HepG2 (cell line): ENCODE results near the gene CDC42EP3. TPM values are rescaled to one million over a fixed set of nuclear protein-coding genes. Genes with fewer than 3 reads are reported as not detected.

Source experiments
- ARID5B ChIP-seq: IDR thresholded peaks from 2 replicates; pipeline ENCODE4 v1.4.0; 2020; ENCODE audit warnings: mild to moderate bottlenecking, missing genetic modification reagents
- CBX1 ChIP-seq: IDR thresholded peaks from one replicate; pipeline ENCODE4 v1.6.1; 2016; ENCODE audit warnings: antibody characterized with exemption, low read depth
- DDIT3 ChIP-seq: sonication (generic); formaldehyde crosslinking; IDR thresholded peaks from 2 replicates; pipeline ENCODE4 v1.4.0; 2020; ENCODE audit warnings: mild to moderate bottlenecking, missing genetic modification reagents
- PHF21A ChIP-seq: sonication (generic); formaldehyde crosslinking; IDR thresholded peaks from 2 replicates; pipeline ENCODE4 v1.5.0; 2020; ENCODE audit warnings: mild to moderate bottlenecking, missing genetic modification reagents
- SRF ChIP-seq: IDR thresholded peaks from 2 replicates; pipeline ENCODE4 v1.6.1; 2011; ENCODE audit warnings: mild to moderate bottlenecking, low read depth, low read length, moderate library complexity
- TEF ChIP-seq: sonication (generic); formaldehyde crosslinking; IDR thresholded peaks from 2 replicates; pipeline ENCODE4 v1.5.0; 2020; ENCODE audit warnings: missing genetic modification reagents
- ZNF414 ChIP-seq: sonication (generic); formaldehyde crosslinking; IDR thresholded peaks from 2 replicates; pipeline ENCODE4 v1.5.0; 2020; ENCODE audit warnings: missing genetic modification reagents
- ZNF431 ChIP-seq: sonication (generic); formaldehyde crosslinking; IDR thresholded peaks from 2 replicates; pipeline ENCODE4 v1.9.0; 2022; ENCODE audit warnings: missing genetic modification reagents, low read depth, mild to moderate bottlenecking, borderline replicate concordance
- ZNF652 ChIP-seq: IDR thresholded peaks from 2 replicates; pipeline ENCODE4 v1.6.1; 2016; ENCODE audit warnings: low read depth, borderline replicate concordance
- polyA plus RNA-seq, 8 experiments: library from polyadenylated mRNA; depleted of rRNA in 3 of 8; stranded (reverse) in 7 of 8; unstranded in 1 of 8; fragments of >200 nt; fragmentation: Illumina TruSeq in 4 of 8; extraction: Trizol in 4 of 8; gene quantifications; 2 replicates each; pipeline versions ENCODE4 v1.2.1 to v1.2.3, GENCODE V29; 2011 to 2016; ENCODE audit warnings: low read depth in 4 of 8, missing spikeins in 1 of 8, mixed read lengths in 1 of 8; ENCODE audit not compliant: insufficient read depth in 1 of 8
- total RNA-seq, 5 experiments: library from RNA; depleted of rRNA; stranded (reverse); fragments of >200 nt; fragmentation: Illumina TruSeq; extraction: Trizol; gene quantifications; 2 replicates each; pipeline ENCODE4 v1.2.3, GENCODE V29; 2016; ENCODE audit warnings: low read depth in 1 of 5
- TF ChIP-seq, protein P1 (sequence below): sonication (generic); formaldehyde crosslinking; IDR thresholded peaks from 2 replicates; pipeline ENCODE4 v1.5.1; 2020; ENCODE audit warnings: missing genetic modification reagents, mild to moderate bottlenecking, borderline replicate concordance
- TF ChIP-seq, protein P2 (sequence below): sonication (generic); formaldehyde crosslinking; IDR thresholded peaks from 2 replicates; pipeline ENCODE4 v1.5.1; 2020; ENCODE audit warnings: missing genetic modification reagents, mild to moderate bottlenecking, borderline replicate concordance

The CDC42EP3 gene
- total and polyA plus RNA-seq, 2 of the 13 experiments (the other 11 are each of a cell fraction or from before 2014, with no cell fraction given) = 0.01 TPM; not detected in 1

DNA sequence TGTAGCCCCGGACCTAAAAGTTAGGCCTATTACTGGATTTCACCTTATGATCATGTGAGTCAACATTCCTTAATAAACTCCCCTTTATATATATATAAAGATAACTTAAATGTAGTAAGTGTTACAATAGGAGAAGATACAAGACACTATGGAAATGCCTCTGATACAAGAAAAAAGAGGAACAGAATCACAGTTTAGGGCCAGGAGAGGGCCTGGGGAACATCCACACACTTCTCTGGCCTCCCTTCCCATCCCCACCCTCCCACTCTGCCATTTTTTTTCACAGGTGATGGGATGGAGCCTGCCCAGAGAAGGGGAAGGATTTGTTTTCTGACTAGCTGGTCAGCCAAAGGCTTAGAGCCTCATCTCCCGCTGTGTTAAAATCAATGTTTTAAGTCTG lies 6.4 kb downstream of the CDC42EP3 start (continued):
- no peak for TF ChIP-seq ARID5B (CRISPR knock-in tag)
- no peak for TF ChIP-seq ZNF652 (CRISPR knock-in tag)
- no peak for TF ChIP-seq ZNF414 (CRISPR knock-in tag)
- no peak for TF ChIP-seq ZNF431 (CRISPR knock-in tag)
- TF ChIP-seq, protein P1, sequence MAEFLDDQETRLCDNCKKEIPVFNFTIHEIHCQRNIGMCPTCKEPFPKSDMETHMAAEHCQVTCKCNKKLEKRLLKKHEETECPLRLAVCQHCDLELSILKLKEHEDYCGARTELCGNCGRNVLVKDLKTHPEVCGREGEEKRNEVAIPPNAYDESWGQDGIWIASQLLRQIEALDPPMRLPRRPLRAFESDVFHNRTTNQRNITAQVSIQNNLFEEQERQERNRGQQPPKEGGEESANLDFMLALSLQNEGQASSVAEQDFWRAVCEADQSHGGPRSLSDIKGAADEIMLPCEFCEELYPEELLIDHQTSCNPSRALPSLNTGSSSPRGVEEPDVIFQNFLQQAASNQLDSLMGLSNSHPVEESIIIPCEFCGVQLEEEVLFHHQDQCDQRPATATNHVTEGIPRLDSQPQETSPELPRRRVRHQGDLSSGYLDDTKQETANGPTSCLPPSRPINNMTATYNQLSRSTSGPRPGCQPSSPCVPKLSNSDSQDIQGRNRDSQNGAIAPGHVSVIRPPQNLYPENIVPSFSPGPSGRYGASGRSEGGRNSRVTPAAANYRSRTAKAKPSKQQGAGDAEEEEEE (CRISPR knock-in tag) = no peak
- TF ChIP-seq CBX1 = no peak
- TF ChIP-seq SRF = no peak
- TF ChIP-seq DDIT3 (CRISPR knock-in tag) = no peak
- no peak for TF ChIP-seq TEF (CRISPR knock-in tag)
- TF ChIP-seq, protein P2, sequence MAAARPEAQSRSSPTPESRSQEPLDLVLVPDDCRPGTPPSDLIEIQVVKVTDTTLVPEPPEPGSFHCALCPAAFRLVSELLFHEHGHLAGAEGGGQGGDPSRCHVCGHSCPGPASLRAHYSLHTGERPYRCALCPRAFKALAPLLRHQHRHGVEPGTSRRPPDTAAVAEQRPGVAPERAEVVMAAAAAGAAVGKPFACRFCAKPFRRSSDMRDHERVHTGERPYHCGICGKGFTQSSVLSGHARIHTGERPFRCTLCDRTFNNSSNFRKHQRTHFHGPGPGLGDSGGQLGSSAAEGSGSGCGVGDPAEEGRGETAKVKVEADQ = no peak
- no peak for TF ChIP-seq PHF21A
